ENCODE results near the gene KIF21A.

Gene KIF21A

DNA sequence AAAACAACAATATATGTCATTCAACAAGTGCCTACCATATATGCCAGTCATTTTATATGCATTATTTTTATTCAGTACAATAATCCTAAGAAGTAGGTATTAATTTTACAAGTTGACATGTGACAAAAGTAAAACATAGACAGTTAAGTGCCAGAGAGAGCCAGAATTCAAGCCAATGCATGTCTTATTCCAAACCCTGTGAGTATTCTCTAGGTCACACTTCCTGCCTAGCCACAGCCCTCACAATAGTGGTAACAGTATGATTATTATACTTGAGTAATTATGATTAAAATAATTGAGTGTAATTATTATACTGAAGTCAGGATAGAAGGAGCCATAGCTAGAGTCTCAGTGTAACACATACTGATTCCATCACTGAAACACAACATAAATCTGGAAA, 52.2 kb downstream of the KIF21A start:
- H3K4me3 ChIP-seq (ENCODE audit: low read length): no peak overlapping the region
- H3K9ac ChIP-seq (ENCODE audit: low read length): no peak overlapping the region
- H2AFZ ChIP-seq (ENCODE audit: low read length): no peak overlapping the region
- H3K9me2 ChIP-seq (replicated peaks; ENCODE audit: insufficient read depth, low read length): no peaks in the 10 kb centered on the region
- no peak for DNase-seq
- no peak overlapping the region for H3K4me2 ChIP-seq (ENCODE audit: low read depth, low read length)
- no peaks in the 10 kb centered on the region for H3K36me3 ChIP-seq (replicated peaks; ENCODE audit: insufficient read depth, low read length)
- H3K4me1 ChIP-seq (ENCODE audit: low read length): no peaks in the 10 kb centered on the region
- no peak for TF ChIP-seq EZH2phosphoT487 (IDR thresholded peaks at IDR 0.05; ENCODE audit: low read length)
- TF ChIP-seq, protein P1, sequence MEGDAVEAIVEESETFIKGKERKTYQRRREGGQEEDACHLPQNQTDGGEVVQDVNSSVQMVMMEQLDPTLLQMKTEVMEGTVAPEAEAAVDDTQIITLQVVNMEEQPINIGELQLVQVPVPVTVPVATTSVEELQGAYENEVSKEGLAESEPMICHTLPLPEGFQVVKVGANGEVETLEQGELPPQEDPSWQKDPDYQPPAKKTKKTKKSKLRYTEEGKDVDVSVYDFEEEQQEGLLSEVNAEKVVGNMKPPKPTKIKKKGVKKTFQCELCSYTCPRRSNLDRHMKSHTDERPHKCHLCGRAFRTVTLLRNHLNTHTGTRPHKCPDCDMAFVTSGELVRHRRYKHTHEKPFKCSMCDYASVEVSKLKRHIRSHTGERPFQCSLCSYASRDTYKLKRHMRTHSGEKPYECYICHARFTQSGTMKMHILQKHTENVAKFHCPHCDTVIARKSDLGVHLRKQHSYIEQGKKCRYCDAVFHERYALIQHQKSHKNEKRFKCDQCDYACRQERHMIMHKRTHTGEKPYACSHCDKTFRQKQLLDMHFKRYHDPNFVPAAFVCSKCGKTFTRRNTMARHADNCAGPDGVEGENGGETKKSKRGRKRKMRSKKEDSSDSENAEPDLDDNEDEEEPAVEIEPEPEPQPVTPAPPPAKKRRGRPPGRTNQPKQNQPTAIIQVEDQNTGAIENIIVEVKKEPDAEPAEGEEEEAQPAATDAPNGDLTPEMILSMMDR (IDR thresholded peaks at IDR 0.05; ENCODE audit: low read length): no peak
- no peak for TF ChIP-seq EZH2 (optimal IDR thresholded peaks at IDR 0.05; ENCODE audit: low read depth, low read length)
- no peaks in the 10 kb centered on the region for H4K20me1 ChIP-seq (ENCODE audit: insufficient read depth, low read length)
- H3F3A ChIP-seq (ENCODE audit: insufficient read depth, low read length): no peaks in the 10 kb centered on the region
- H3K9me3 ChIP-seq (replicated peaks; ENCODE audit: insufficient read depth, low read length): no peaks in the 10 kb centered on the region
- H3K79me2 ChIP-seq (ENCODE audit: low read length): no peaks in the 10 kb centered on the region
- no peak overlapping the region for H3K27ac ChIP-seq (ENCODE audit: low read length)
- no peaks in the 10 kb centered on the region for H3K27me3 ChIP-seq (replicated peaks; ENCODE audit: insufficient read depth, low read length)

DNA sequence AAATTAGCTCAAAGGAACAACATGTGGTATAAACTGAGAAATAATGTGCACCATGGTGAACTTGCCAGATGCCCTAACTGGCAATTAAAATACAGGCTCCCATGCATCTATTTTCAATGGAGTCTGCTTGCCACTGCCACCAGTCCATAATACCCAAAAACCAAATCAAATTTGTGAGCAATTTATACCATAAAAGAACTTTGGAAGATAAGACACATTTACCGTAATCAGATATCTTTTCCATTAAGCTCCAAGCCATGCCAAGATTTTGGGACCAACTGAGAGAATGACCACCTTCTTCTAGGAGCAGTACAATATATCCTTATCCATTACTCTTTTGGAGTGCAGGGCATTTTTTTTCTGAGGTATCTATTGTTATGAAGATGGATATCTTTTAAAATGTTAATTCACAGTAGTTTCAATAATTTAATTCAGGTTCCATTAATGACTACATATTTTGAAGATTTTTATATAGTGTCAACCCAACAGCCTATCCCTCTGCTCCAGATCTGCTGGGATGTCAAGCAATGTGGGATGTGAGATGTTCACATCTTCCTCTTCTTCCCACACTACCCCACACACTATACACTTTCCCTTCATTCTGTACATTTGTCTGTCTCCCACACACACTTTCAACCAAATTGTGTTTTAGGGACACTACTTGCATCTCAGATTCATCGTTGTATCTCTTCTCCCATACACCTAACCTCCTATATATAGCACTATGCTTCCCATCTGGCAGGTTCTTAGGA, 53.3 kb downstream of the KIF21A start:
- no peak overlapping the region for H2AFZ ChIP-seq (ENCODE audit: low read length)
- no peaks in the 10 kb centered on the region for H3K27me3 ChIP-seq (replicated peaks; ENCODE audit: insufficient read depth, low read length)
- H3K4me3 ChIP-seq (ENCODE audit: low read length): no peak overlapping the region
- no peak for DNase-seq
- no peak for TF ChIP-seq EZH2 (optimal IDR thresholded peaks at IDR 0.05; ENCODE audit: low read depth, low read length)
- 0 out of 2 replicates have a peak, but pooled peaks cover 3% of the 10 kb centered on the region for H4K20me1 ChIP-seq (ENCODE audit: insufficient read depth, low read length)
- H3K36me3 ChIP-seq (replicated peaks; ENCODE audit: insufficient read depth, low read length): no peaks in the 10 kb centered on the region
- no peaks in the 10 kb centered on the region for H3K4me1 ChIP-seq (ENCODE audit: low read length)
- H3K9ac ChIP-seq (ENCODE audit: low read length): no peak overlapping the region
- H3F3A ChIP-seq (ENCODE audit: insufficient read depth, low read length): no peaks in the 10 kb centered on the region
- no peaks in the 10 kb centered on the region for H3K9me2 ChIP-seq (replicated peaks; ENCODE audit: insufficient read depth, low read length)
- no peaks in the 10 kb centered on the region for H3K9me3 ChIP-seq (replicated peaks; ENCODE audit: insufficient read depth, low read length)
- H3K4me2 ChIP-seq (ENCODE audit: low read depth, low read length): no peak overlapping the region
- H3K27ac ChIP-seq (ENCODE audit: low read length): no peak overlapping the region
- H3K79me2 ChIP-seq (ENCODE audit: low read length): no peaks in the 10 kb centered on the region

DNA sequence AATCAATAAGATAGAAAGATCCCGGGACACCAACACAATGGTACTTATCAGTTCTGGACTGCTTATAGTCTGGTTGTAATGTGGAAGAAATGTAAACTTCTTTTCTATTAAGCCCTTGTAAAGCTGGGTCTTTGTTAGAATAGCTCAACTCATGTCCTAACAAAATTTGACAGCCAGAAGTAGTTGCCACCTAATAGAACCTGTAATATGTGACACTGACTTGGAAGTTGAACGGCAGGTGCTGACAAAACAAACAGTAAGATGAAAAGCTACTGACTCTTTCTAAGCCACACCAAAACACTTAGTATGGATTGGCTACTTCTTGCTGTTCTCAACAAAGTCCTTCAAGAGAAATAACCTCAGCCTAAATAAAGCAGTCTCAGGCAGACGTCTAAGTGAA, 56.6 kb downstream of the KIF21A start:
- H3K9me3 ChIP-seq (replicated peaks; ENCODE audit: insufficient read depth, low read length): no peaks in the 10 kb centered on the region
- no peaks in the 10 kb centered on the region for H3F3A ChIP-seq (ENCODE audit: insufficient read depth, low read length)
- no peaks in the 10 kb centered on the region for H3K9me2 ChIP-seq (replicated peaks; ENCODE audit: insufficient read depth, low read length)
- DNase-seq: no peak
- no peaks in the 10 kb centered on the region for H3K36me3 ChIP-seq (replicated peaks; ENCODE audit: insufficient read depth, low read length)
- H3K79me2 ChIP-seq (ENCODE audit: low read length): no peaks in the 10 kb centered on the region
- H3K4me2 ChIP-seq (ENCODE audit: low read depth, low read length): no peak overlapping the region
- H3K4me1 ChIP-seq (ENCODE audit: low read length): no peaks in the 10 kb centered on the region
- no peak overlapping the region for H3K4me3 ChIP-seq (ENCODE audit: low read length)
- H2AFZ ChIP-seq (ENCODE audit: low read length): no peak overlapping the region
- H4K20me1 ChIP-seq (ENCODE audit: insufficient read depth, low read length): 0 out of 2 replicates have a peak, but pooled peaks cover 3% of the 10 kb centered on the region
- H3K27me3 ChIP-seq (replicated peaks; ENCODE audit: insufficient read depth, low read length): no peaks in the 10 kb centered on the region
- H3K9ac ChIP-seq (ENCODE audit: low read length): no peak overlapping the region
- no peak overlapping the region for H3K27ac ChIP-seq (ENCODE audit: low read length)
- TF ChIP-seq, protein P1 (IDR thresholded peaks at IDR 0.05; ENCODE audit: low read length): no peak
- no peak for TF ChIP-seq EZH2 (optimal IDR thresholded peaks at IDR 0.05; ENCODE audit: low read depth, low read length)
- TF ChIP-seq EZH2phosphoT487 (IDR thresholded peaks at IDR 0.05; ENCODE audit: low read length): no peak

DNA sequence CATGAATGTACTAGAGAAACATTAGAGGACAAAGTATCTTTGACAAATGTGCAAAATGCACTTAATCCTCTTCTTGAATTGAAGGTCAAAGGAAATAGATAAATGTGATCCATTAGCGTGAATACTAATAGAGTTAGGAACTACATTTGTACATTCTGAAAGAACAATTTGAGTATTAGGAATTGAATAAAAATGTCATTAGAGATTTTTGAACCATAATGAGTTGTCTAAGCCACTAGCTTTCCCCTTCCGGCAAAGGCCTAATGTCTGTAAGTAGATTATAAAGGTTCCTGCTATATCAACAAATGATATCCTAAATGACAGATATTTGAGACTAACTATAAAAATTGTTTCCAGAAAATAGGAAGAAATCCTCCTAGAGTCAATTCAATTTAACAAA, 59.8 kb downstream of the KIF21A start:
- Histone ChIP-seq H2AFZ (ENCODE audit: low read length) (no peak overlapping the region), H3K9ac (ENCODE audit: low read length) (no peak overlapping the region), H3K9me3 (replicated peaks; ENCODE audit: insufficient read depth, low read length) (no peaks in the 10 kb centered on the region), H3K27me3 (replicated peaks; ENCODE audit: insufficient read depth, low read length) (no peaks in the 10 kb centered on the region), H3K4me2 (ENCODE audit: low read depth, low read length) (no peak overlapping the region), H3K4me3 (ENCODE audit: low read length) (no peak overlapping the region), H3F3A (ENCODE audit: insufficient read depth, low read length) (no peaks in the 10 kb centered on the region), H3K27ac (ENCODE audit: low read length) (no peak overlapping the region), H3K36me3 (replicated peaks; ENCODE audit: insufficient read depth, low read length) (no peaks in the 10 kb centered on the region), H4K20me1 (ENCODE audit: insufficient read depth, low read length) (0 out of 2 replicates have a peak, but pooled peaks cover 3% of the 10 kb centered on the region), H3K9me2 (replicated peaks; ENCODE audit: insufficient read depth, low read length) (no peaks in the 10 kb centered on the region), H3K4me1 (ENCODE audit: low read length) (no peaks in the 10 kb centered on the region), H3K79me2 (ENCODE audit: low read length) (no peaks in the 10 kb centered on the region)
- DNase-seq: no peak
- TF ChIP-seq, protein P1 (IDR thresholded peaks at IDR 0.05; ENCODE audit: low read length): no peak
- TF ChIP-seq EZH2 (optimal IDR thresholded peaks at IDR 0.05; ENCODE audit: low read depth, low read length) (no peak), EZH2phosphoT487 (IDR thresholded peaks at IDR 0.05; ENCODE audit: low read length) (no peak)

All from MM.1S (cell line).